ENCODE measurements around the gene CEP55.

DNA sequence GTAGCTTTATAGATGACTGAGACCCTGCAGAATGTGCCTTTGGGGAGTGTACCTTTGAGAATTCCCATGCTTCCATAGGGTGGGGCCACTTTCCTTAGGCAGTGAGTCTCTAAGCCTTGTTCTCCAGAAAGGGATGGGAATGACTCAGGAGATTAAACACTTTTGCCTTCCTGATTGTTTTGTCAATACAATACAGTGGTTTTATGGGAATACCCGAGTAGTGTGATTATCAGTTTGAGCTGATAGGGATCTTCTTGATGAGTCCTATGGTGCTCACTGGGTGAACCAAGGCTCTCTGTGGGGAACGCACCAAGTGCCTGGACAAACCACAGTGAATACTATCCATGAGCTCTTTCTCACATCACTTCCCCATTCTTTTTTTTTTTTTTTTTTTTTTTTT is 20.5 kb upstream of the CEP55 start:
- TF ChIP-seq, protein P1, sequence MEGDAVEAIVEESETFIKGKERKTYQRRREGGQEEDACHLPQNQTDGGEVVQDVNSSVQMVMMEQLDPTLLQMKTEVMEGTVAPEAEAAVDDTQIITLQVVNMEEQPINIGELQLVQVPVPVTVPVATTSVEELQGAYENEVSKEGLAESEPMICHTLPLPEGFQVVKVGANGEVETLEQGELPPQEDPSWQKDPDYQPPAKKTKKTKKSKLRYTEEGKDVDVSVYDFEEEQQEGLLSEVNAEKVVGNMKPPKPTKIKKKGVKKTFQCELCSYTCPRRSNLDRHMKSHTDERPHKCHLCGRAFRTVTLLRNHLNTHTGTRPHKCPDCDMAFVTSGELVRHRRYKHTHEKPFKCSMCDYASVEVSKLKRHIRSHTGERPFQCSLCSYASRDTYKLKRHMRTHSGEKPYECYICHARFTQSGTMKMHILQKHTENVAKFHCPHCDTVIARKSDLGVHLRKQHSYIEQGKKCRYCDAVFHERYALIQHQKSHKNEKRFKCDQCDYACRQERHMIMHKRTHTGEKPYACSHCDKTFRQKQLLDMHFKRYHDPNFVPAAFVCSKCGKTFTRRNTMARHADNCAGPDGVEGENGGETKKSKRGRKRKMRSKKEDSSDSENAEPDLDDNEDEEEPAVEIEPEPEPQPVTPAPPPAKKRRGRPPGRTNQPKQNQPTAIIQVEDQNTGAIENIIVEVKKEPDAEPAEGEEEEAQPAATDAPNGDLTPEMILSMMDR (IDR thresholded peaks at IDR 0.05), result no peak
- no peak for TF ChIP-seq POLR2A (IDR thresholded peaks at IDR 0.05)

Data from vagina (tissue), 2 donors.